HG03565 (cell line): ENCODE data around the gene HTR4.
"Not testable (repeated sequence)": the region's sequence is repeated elsewhere in the genome, so short reads cannot be mapped to it uniquely, and the experiment has no call there.

Experiments used
- ATAC-seq: cut with Tn5 transposase; IDR thresholded peaks from one replicate; pipeline ENCODE4 v1.9.1; 2021; ENCODE audit warnings: mild to moderate bottlenecking, moderate library complexity; ENCODE audit not compliant: unreplicated experiment

The HTR4 gene

GRCh38 chr5:148482697-148483462 is 171.4 kb downstream of the HTR4 start:
- peak; percentile 72 for ATAC-seq

GRCh38 chr5:148482196-148482595 is 172.1 kb downstream of the HTR4 start:
- no peak for ATAC-seq

- no peak for ATAC-seq
Measured at GRCh38 chr5:148477429-148477828, 176.9 kb downstream of the HTR4 start.

GRCh38 chr5:148476302-148476701 is 178.0 kb downstream of the HTR4 start:
- no peak for ATAC-seq

GRCh38 chr5:148474025-148474511 is 180.3 kb downstream of the HTR4 start:
- no peak for ATAC-seq

- ATAC-seq: no peak
Measured at GRCh38 chr5:148471379-148471778, 182.9 kb downstream of the HTR4 start.

- ATAC-seq: no peak
Measured at GRCh38 chr5:148469501-148469935, 184.8 kb downstream of the HTR4 start.

GRCh38 chr5:148468746-148469145 is 185.6 kb downstream of the HTR4 start:
- ATAC-seq: not testable (repeated sequence)

GRCh38 chr5:148467958-148468357 is 186.4 kb downstream of the HTR4 start:
- ATAC-seq: no peak

GRCh38 chr5:148466236-148466580 is 188.1 kb downstream of the HTR4 start:
- no peak for ATAC-seq

GRCh38 chr5:148465381-148466235 is 188.7 kb downstream of the HTR4 start:
- ATAC-seq: no peak

GRCh38 chr5:148459669-148460068 is 194.7 kb downstream of the HTR4 start:
- no peak for ATAC-seq

GRCh38 chr5:148458036-148458888 is 196.1 kb downstream of the HTR4 start:
- ATAC-seq: no peak

- ATAC-seq: peak; percentile 55
Measured at GRCh38 chr5:148457183-148457620, 197.1 kb downstream of the HTR4 start.

- ATAC-seq: no peak
Measured at GRCh38 chr5:148455185-148455584, 199.1 kb downstream of the HTR4 start.

- ATAC-seq: no peak
Measured at GRCh38 chr5:148454576-148454975, 199.8 kb downstream of the HTR4 start.

GRCh38 chr5:148452499-148453193 is 201.7 kb downstream of the HTR4 start:
- ATAC-seq: no peak

GRCh38 chr5:148446611-148447010 is 207.7 kb downstream of the HTR4 start:
- ATAC-seq: no peak

GRCh38 chr5:148445578-148445977 is 208.7 kb downstream of the HTR4 start:
- no peak for ATAC-seq

GRCh38 chr5:148443998-148444397 is 210.3 kb downstream of the HTR4 start:
- ATAC-seq: peak; percentile 94
